Measurements from ENCODE around the gene ADAM11.
"Not testable (repeated sequence)": the region's sequence is repeated elsewhere in the genome, so short reads cannot be mapped to it uniquely, and the experiment has no call there.

DNA sequence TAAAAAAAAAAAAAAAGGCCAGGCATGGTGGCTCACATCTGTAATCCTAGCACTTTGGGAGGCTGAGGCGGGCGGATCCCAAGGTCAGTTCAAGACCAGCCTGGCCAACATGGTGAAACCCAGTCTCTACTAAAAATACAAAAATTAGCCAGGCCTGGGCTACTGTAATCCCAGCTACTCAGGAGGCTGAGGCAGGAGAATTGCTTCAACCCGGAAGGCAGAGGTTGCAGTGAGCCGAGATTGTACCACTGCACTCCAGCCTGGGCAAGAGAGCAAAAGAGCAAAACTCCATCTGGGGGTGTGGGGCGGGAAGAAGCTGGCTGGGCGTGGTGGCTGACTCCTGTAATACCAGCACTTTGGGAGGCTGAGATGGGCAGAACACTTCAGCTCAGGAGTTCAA lies 59.7 kb downstream of the ADAM11 start:
- TF ChIP-seq SUZ12 (IDR thresholded peaks at IDR 0.05; ENCODE audit: extremely low read depth, insufficient read depth, insufficient read length); YY1 (IDR thresholded peaks at IDR 0.05; ENCODE audit: insufficient read depth, insufficient read length); ZNF274 (IDR thresholded peaks at IDR 0.05; ENCODE audit: low read depth, low read length): not testable (repeated sequence)
